Activated CD8-positive, alpha-beta memory T cell treated with anti-CD3 and anti-CD28 coated beads, Interleukin-2, amount 10 ng/mL, durations not matched to agents 7 days and 5 days (primary cell): ENCODE results near the gene RAB7A. TPM values are rescaled to one million over a fixed set of nuclear protein-coding genes. Genes with fewer than 3 reads are reported as not detected.
"Not testable (repeated sequence)": the region's sequence is repeated elsewhere in the genome, so short reads cannot be mapped to it uniquely, and the experiment has no call there.

ENCODE experiments used
- ATAC-seq: fragments of 150-1000 bp; cut with Tn5 transposase; one replicate; pipeline ENCODE4 v1.10.0; 2021; ENCODE audit warnings: moderate library complexity
- CTCF ChIA-PET: fragments of 350-600 bp; sonication (Branson Sonifier 250); formaldehyde crosslinking; loops from one replicate; lab custom pipeline; 2021; ENCODE audit warnings: antibody characterized with exemption; lab: Charles Lee
- DNase-seq: peaks from one replicate; pipeline ENCODE4 v3.0.0-alpha.2; 2020
- H3K27ac Mint-ChIP-seq: one replicate; pipeline ENCODE4 v1.8.0; 2021; ENCODE audit warnings: mild to moderate bottlenecking, mixed read lengths
- H3K27me3 Mint-ChIP-seq: one replicate; pipeline ENCODE4 v1.8.0; 2021; ENCODE audit warnings: mixed read lengths
- H3K36me3 Mint-ChIP-seq: one replicate; pipeline ENCODE4 v1.8.0; 2021; ENCODE audit warnings: mild to moderate bottlenecking, mixed read lengths
- H3K4me1 Mint-ChIP-seq: one replicate; pipeline ENCODE4 v1.8.0; 2021; ENCODE audit warnings: mixed read lengths
- H3K4me3 Mint-ChIP-seq: one replicate; pipeline ENCODE4 v1.8.0; 2021; ENCODE audit warnings: mild to moderate bottlenecking, moderate library complexity, mixed read lengths
- H3K9me3 Mint-ChIP-seq: one replicate; pipeline ENCODE4 v1.8.0; 2022; ENCODE audit warnings: low read depth, mixed read lengths
- total RNA-seq, 2 experiments: library from RNA; stranded (reverse); gene quantifications; one replicate each; pipeline ENCODE4 v1.2.3, GENCODE V29; 2021

Gene RAB7A
- total RNA-seq, 2 experiments from 2014 or later, result 184 to 238 TPM

DNA sequence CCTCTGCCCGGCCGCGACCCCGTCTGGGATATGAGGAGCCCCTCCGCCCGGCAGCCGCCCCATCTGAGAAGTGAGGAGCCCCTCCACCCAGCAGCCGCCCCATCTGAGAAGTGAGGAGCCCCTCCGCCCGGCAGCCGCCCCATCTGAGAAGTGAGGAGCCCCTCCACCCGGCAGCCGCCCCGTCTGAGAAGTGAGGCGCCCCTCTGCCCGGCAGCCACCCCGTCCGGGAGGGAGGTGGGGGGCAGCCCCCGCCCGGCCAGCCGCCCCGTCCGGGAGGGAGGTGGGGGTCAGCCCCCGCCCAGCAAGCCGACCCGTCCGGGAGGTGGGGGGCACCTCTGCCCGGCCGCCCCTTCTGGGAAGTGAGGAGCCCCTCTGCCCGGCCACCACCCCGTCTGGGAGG, 47.2 kb downstream of the RAB7A start:
- CTCF ChIA-PET, H3K4me3 Mint-ChIP-seq, DNase-seq, H3K27me3 Mint-ChIP-seq, H3K9me3 Mint-ChIP-seq, H3K27ac Mint-ChIP-seq, ATAC-seq: not testable (repeated sequence)
- Mint-ChIP-seq H3K4me1 (peaks cover 32% of the 10 kb centered on the region), H3K36me3 (peaks cover 26% of the 10 kb centered on the region)

DNA sequence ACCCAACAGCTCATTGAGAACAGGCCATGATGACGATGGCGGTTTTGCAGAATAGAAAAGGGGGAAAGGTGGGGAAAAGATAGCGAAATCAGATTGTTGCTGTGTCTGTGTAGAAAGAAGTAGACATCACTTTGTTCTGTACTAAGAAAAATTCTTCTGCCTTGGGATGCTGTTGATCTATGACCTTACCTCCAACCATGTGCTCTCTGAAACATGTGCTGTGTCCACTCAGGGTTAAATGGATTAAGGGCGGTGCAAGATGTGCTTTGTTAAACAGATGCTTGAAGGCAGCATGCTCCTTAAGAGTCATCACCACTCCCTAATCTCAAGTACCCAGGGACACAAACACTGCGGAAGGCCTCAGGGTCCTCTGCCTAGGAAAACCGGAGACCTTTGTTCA, 47.6 kb downstream of the RAB7A start:
- H3K27me3 Mint-ChIP-seq, H3K27ac Mint-ChIP-seq, H3K4me3 Mint-ChIP-seq, ATAC-seq, DNase-seq, CTCF ChIA-PET, H3K9me3 Mint-ChIP-seq: not testable (repeated sequence)
- Mint-ChIP-seq H3K4me1 (peaks cover 35% of the 10 kb centered on the region), H3K36me3 (peaks cover 26% of the 10 kb centered on the region)

DNA sequence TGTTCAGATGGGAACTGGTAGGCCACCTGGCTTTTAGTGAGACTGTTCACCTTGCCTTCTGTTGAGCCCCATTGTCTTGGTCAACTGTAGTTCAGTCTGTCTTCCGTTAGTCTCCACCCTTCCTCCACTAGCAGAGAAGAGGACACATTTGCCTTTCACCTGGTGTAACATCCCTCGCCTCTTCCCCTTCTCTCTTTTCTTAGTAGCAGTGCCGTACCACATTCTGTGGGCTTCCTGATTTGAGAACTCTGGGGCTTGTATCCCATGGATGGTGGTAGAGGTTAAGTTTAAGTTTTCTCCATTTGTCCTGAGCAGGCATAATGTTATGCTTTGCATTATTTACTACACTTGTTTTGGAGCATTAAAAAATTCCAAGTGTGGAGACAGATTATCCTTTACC, 49.3 kb downstream of the RAB7A start:
- no peak for ATAC-seq
- Mint-ChIP-seq H3K27ac (no peak overlapping the region), H3K36me3 (peaks cover 26% of the 10 kb centered on the region), H3K4me1 (peaks cover 40% of the 10 kb centered on the region), H3K9me3 (peaks cover 2% of the 10 kb centered on the region), H3K27me3 (no peaks in the 10 kb centered on the region), H3K4me3 (no peak overlapping the region)
- no peak for DNase-seq
- CTCF ChIA-PET, result no interaction called here

DNA sequence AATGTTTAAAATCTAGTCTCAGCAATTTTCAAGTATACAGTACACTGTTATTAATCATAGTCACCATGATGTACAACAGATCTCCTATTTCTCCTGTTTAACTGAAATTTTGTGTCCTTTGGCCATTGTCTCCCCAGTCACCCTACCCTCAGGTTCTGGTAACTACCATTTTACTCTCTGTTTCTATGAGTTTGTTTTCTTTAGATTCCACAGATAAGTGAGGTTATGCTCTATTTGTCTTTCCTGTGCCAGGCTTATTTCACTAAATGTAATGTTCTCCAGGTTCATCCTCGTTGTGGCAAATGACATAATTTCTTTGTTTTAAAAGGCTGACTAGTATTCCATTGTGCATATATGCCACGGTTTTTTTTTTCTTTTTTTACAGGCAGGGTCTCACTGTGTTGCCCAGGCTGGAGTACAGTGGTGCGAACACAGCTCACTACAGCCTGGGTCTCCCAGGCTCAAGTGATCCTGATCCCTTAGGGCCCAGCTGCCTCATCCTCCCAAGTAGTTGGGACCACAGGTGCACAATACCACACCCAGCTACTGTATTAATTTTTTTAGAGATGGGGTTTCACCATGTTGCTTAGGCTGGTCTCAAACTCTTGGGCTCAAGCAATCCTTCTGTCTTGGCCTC, 50.0 kb downstream of the RAB7A start:
- Mint-ChIP-seq H3K4me3 (no peak overlapping the region), H3K4me1 (peaks cover 44% of the 10 kb centered on the region), H3K27me3 (no peaks in the 10 kb centered on the region), H3K27ac (no peak overlapping the region), H3K36me3 (peaks cover 28% of the 10 kb centered on the region), H3K9me3 (peaks cover 2% of the 10 kb centered on the region)
- DNase-seq (no peak), ATAC-seq (no peak)
- CTCF ChIA-PET, result no interaction called here

DNA sequence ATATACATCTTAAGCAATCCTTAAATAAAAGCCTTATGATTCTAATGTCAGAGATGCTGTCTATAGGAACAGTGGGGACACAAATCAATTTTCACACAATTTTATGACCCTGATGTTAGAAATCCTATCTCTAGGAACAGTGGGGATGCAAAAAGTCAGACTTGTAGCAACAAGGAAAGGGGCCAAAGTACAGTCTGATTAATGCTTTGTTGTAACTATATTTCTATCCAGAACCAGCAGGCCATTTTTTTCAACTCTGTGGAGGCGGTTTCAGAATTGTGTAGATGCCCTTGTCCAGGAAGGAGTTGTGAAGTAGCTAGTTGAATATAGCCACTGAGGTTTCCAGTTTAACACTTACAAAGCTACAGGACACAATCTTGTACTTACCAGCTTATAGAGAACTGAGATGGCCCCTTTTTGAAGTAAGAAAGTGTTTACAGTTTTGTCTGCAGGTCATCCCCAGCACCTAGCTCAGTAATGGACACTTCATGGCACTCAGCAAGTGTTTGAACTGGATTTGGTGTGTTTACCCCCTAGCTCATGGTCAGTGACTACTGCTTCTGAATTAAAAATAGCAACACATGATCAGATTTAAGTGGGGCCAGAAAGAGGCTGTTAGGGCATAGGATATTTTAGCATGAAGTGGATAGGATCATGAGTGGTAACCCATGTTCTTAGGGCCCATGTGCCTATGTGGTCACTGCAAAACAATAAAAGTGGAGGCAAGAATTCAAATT, 54.3 kb downstream of the RAB7A start:
- H3K4me3 Mint-ChIP-seq, result no peak overlapping the region
- no peak overlapping the region for H3K27ac Mint-ChIP-seq
- no peaks in the 10 kb centered on the region for H3K27me3 Mint-ChIP-seq
- DNase-seq (no peak), ATAC-seq (no peak)
- CTCF ChIA-PET, result interaction anchor here (0.6 to 1.6 kb wide), 5 partner anchors 9 to 87 kb away, joined by 3 to 4 read pairs (median 3); no protein-coding TSS in a partner anchor
- peaks cover 58% of the 10 kb centered on the region for H3K4me1 Mint-ChIP-seq
- H3K9me3 Mint-ChIP-seq, result no peaks in the 10 kb centered on the region
- H3K36me3 Mint-ChIP-seq, result peaks cover 8% of the 10 kb centered on the region

DNA sequence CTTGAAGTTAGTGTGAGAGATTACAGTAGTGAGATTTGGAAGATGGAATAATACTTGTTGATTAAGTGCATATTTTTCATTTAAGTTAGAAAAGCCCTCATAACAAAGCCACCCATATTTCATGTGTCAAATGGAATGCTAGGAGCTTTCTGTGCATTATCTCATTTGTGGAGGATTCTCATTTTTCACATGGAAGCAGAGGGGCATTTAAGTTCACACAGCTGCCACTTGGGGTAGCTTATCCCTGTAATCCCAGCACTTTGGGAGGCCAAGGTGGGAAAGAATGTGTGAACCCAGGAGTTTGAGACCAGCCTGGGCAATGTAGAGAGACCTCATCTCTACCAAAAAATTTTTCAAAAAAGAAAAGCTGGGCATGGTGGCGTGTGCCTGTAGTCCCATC, 55.2 kb downstream of the RAB7A start:
- Mint-ChIP-seq H3K36me3 (peaks cover 1% of the 10 kb centered on the region), H3K9me3 (no peaks in the 10 kb centered on the region), H3K4me1 (peaks cover 57% of the 10 kb centered on the region), H3K27me3 (no peaks in the 10 kb centered on the region), H3K4me3 (no peak overlapping the region), H3K27ac (no peak overlapping the region)
- DNase-seq (no peak), ATAC-seq (no peak)
- CTCF ChIA-PET, result interaction anchor here (0.8 to 1.5 kb wide), 4 partner anchors 13 to 101 kb away, joined by 3 to 4 read pairs (median 4); no protein-coding TSS in a partner anchor

DNA sequence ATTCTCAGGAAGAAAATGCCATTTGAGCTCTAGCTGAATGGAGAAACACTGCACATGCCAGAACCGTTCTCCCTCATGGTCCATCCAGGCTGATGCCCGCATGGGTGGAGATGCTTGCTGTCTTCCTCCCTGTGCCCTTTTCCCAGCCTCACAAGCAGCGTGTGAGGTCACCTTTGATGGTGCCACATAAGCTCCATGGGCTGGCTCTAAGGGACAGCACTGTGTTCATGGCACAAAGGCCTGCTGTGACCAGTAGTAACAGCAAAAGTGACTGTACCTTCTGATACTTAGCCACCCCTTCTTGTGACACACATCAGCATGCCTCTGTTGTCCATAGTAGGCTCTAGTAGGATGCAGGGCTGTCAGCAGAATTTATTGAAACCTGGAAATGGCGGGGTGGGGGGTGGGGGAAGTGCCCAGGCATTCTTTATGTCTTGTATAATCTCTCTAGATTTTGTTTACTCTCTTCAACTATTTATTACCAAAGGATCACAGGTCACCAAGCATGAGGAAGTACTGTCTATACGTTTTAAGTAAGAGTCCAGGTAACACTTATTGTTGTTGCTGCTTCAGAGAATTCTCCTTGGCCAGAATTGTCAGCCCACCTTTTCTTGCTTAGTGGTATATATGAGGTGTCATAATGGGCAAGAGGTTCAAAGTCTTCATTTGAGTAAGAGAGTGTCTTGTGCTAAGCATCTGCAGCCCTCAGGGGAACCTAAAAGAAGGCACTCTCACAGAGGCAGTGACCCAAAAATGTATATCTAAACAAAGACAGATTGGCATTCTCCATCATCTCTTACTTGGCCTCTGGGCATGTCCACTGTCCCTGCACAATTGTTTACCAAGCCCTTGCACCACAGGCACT, 56.5 kb downstream of the RAB7A start:
- Mint-ChIP-seq H3K36me3 (peaks cover 1% of the 10 kb centered on the region), H3K27ac (no peak overlapping the region), H3K27me3 (no peaks in the 10 kb centered on the region), H3K9me3 (no peaks in the 10 kb centered on the region), H3K4me1 (peaks cover 68% of the 10 kb centered on the region), H3K4me3 (no peak overlapping the region)
- CTCF ChIA-PET, result interaction anchor here (1.1 kb wide), 1 partner anchor 74 kb away, joined by 3 read pairs; no protein-coding TSS in a partner anchor
- ATAC-seq, result no peak
- DNase-seq, result no peak

DNA sequence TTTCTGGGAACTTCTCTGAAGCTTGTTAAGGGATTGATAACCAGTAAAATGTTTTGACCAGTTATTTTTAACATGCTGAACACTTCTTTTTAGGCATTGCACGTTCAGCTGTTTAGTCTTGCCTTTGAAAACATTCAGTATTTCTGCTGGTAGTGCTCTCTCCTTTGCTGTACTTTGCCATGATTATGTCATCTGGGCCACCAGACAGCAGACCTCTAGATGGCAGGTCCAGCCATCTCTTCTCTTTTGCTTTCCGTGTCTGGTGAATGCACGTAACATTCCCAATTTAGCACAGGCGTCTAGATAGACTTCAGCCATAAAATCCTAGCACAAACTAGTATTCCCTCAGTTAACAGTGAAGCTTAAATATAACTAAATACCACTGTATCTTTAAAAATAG, 57.8 kb downstream of the RAB7A start:
- Mint-ChIP-seq H3K4me1 (peaks cover 70% of the 10 kb centered on the region), H3K36me3 (peaks cover 3% of the 10 kb centered on the region), H3K27me3 (no peaks in the 10 kb centered on the region), H3K27ac (no peak overlapping the region), H3K9me3 (no peaks in the 10 kb centered on the region), H3K4me3 (no peak overlapping the region)
- ATAC-seq (no peak), DNase-seq (no peak)
- CTCF ChIA-PET, result interaction anchor here (1.1 to 1.5 kb wide), 3 partner anchors 11 to 28 kb away, joined by 3 to 5 read pairs (median 3); no protein-coding TSS in a partner anchor

DNA sequence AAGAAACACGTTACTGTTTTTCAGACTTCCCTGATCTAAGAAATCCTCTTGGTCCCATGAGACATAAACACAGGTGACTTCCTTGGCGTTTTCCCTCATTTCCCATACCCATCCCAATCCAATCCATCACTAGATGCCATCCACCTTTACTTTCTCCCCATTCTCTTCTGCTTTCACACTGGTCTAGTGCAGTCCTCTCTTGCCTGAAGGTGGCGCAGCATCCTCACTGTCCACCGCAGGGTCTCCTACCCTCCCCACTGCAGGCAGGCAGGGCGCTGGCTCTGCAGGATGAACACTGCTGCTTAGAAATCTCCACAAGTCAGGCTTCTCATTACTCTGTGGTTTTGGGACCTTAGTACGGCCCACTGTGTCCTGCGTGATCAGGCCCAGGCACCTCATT, 58.2 kb downstream of the RAB7A start:
- Mint-ChIP-seq H3K36me3 (peaks cover 3% of the 10 kb centered on the region), H3K4me1 (peaks cover 70% of the 10 kb centered on the region), H3K4me3 (no peak overlapping the region), H3K27ac (no peak overlapping the region), H3K27me3 (no peaks in the 10 kb centered on the region), H3K9me3 (no peaks in the 10 kb centered on the region)
- DNase-seq (peak; percentile 52), ATAC-seq (no peak)
- CTCF ChIA-PET, result interaction anchor here (1.1 to 1.5 kb wide), 3 partner anchors 11 to 28 kb away, joined by 3 to 5 read pairs (median 3); no protein-coding TSS in a partner anchor

DNA sequence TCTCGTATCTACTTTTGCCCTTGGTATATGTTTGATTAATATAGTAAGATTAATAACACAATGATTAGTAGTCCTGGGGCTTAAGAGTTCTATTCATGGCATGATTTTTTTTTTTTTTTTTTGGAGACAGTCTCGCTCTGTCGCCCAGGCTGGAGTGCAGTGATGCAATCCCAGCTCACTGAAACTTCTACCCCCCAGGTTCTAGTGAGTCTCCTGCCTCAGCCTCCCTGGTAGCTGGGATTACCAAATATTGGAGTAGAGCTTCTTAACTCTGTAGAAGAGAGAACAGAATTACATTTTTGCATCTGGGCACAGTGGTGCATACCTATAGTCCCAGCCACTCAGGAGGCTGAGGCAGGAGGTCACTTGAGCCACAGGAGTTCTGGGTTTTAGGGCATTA, 58.9 kb downstream of the RAB7A start:
- CTCF ChIA-PET, result interaction anchor here (1.1 to 1.5 kb wide), 2 partner anchors 10 to 14 kb away, joined by 4 to 5 read pairs; no protein-coding TSS in a partner anchor
- Mint-ChIP-seq H3K27ac (no peak overlapping the region), H3K4me3 (no peak overlapping the region), H3K36me3 (peaks cover 3% of the 10 kb centered on the region), H3K9me3 (no peaks in the 10 kb centered on the region), H3K4me1 (peaks cover 71% of the 10 kb centered on the region), H3K27me3 (no peaks in the 10 kb centered on the region)
- ATAC-seq, result no peak
- no peak for DNase-seq

DNA sequence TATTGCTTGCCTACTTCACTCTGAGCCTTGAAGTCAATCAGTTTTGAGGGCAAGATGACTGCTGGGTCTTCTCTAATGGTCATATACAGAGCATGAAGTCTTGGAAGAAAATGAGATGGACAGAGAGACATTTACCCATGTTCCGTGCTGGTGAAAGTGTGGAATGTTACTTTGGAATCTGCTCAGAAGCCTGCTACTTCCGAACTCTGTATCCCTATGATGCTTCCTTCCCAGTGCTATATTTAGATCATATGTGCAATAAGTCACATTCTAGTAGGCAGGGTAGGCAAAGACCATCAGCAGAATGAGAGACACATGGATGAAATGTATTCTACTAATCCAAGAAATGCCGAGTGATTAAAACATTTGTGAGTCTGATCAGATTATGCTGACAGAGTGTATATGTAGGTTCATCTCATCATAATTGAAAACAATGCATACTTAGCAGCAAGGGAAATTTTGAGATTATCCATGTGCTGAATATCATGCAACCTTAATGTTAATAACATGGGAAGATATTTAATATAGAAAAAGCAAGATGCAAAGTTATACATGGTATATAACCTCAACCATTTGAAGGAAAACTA, 60.5 kb downstream of the RAB7A start:
- ATAC-seq (no peak), DNase-seq (no peak)
- Mint-ChIP-seq H3K36me3 (peaks cover 4% of the 10 kb centered on the region), H3K27ac (peak overlapping the region; percentile 12), H3K9me3 (no peaks in the 10 kb centered on the region), H3K4me3 (no peak overlapping the region), H3K27me3 (no peaks in the 10 kb centered on the region), H3K4me1 (peaks cover 69% of the 10 kb centered on the region)
- CTCF ChIA-PET, result interaction anchor here (0.8 to 3.5 kb wide), 2 partner anchors 12 to 34 kb away, joined by 3 to 41 read pairs; no protein-coding TSS in a partner anchor

DNA sequence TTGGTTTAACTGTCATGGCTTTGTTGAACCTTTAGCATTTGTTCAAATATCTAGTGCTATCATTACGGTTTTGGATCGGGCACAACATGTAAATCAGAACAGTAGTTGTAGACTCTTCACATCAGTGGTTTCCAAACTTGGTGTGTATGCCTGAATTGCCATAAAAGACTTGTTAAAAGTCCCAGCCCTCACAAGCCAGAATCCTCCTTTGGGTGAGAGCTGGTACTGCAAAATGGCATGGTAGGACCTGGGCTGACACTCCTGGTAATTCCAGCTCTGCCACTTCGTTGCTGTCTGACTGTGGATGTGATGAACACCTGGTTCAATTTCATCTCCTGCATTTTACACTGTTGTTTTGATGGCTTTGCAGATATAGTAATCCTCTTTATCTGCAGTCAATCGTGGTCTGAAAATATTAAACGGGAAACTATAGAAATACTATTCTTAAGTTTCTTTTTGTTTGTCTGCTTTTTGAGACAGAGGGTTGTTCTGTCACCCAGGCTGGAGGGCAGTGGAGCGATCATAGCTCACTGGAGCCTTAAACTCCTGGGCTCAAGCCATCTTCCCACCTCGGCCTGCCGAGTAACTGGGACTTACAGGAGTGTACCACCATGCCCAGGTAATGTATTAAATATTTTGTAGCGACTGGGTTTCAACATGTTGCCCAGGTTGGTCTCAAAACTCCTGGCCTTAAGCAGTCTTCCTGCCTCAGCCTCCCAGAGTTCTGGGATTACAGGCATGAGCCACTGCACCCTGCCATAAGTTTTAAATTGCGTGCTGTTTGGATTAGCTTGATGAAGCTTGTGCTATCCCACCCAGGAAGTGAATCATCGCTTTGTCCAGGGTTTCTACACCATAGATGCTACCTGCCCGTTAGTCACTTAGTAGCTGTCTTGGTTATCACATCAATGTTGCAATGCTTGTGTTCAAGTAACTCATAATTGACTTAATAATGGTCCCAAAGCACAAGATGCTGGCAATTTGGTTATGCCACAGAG, 61.6 kb downstream of the RAB7A start:
- no peaks in the 10 kb centered on the region for H3K9me3 Mint-ChIP-seq
- ATAC-seq (peak; percentile 67), DNase-seq (peak; percentile 69)
- H3K36me3 Mint-ChIP-seq, result peaks cover 4% of the 10 kb centered on the region
- H3K27me3 Mint-ChIP-seq, result no peaks in the 10 kb centered on the region
- peak overlapping the region; percentile 70 for H3K4me3 Mint-ChIP-seq
- peaks cover 66% of the 10 kb centered on the region for H3K4me1 Mint-ChIP-seq
- CTCF ChIA-PET, result interaction anchor here (0.5 to 3.5 kb wide), 8 partner anchors 11 to 170 kb away, joined by 3 to 41 read pairs (median 6); no protein-coding TSS in a partner anchor
- peak overlapping the region; percentile 92 for H3K27ac Mint-ChIP-seq
